HG03025 (cell line): ENCODE results near the gene SDK2.

Experiments used
- ATAC-seq: cut with Tn5 transposase; IDR thresholded peaks from one replicate; pipeline ENCODE4 v1.9.1; 2021; ENCODE audit warnings: mild to moderate bottlenecking, moderate library complexity; ENCODE audit not compliant: unreplicated experiment, low FRiP score

The SDK2 gene

GRCh38 chr17:73545109-73546032 lies 98.9 kb downstream of the SDK2 start:
- no peak for ATAC-seq

GRCh38 chr17:73544333-73544732 lies 99.9 kb downstream of the SDK2 start:
- ATAC-seq: no peak

DNA sequence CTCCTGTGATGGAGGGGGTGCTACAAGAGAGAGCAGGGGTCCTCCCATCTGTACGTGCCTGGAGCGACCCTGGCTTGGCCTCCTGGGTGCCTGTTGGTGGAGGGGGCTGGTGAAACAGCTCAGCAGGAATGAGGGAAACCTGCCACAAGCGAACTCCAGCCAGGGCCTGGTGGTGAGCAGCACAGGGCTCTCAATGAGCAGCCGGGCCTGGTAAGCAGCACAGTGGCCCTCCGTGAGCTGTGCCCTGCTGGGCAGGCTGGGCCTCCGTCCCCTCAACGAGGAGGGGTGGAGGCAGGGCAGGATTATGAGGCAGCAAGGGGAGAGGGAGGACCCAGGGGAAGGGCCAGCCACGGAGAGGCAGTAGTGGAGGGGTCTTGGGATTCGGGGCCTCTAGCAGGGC lies 101.9 kb downstream of the SDK2 start:
- ATAC-seq: no peak

DNA sequence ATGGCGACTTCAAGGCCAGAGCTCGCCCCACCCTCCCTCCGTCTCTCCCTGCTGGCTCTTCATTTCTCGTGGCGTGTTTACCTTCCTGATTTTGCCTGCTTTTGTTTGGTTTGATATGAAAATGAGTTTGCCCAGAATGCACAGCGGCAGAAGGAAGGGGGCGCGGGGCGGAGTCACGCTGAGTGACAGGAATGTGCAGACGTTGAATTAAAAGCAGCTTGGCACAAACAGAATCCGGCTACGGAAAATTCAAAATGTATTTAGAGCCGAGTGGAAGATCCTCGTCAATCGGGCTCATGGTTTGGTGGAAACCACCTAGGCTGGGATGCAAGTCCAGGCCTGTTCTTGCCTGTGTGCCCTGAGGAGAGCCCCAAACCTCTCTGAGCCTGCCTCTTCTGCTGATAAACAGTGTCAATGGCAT lies 102.7 kb downstream of the SDK2 start:
- no peak for ATAC-seq

DNA sequence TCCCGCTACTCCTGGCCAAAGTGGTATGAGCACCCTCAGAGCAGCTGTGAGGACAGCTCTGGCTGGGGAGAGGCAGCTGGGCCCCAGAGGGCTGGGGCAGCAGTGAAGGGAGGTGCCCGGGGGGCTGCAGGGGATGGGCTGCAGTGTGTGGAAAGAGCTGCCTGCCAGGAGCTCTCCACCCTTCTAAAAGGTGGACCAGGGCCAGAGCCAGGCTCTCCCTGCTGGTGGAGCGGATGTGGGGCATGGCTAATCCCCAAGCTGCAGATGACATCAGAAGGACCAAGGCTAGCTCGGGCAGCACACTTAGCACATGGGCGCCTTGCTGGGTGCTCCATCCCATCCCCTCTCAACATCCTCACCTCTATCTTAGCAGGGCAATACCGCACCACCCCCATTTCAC lies 103.1 kb downstream of the SDK2 start:
- ATAC-seq: no peak

GRCh38 chr17:73539166-73539565 lies 105.1 kb downstream of the SDK2 start:
- ATAC-seq: no peak

GRCh38 chr17:73538445-73538844 lies 105.8 kb downstream of the SDK2 start:
- no peak for ATAC-seq

- no peak for ATAC-seq
These were observed 107.3 kb downstream of the SDK2 start for GRCh38 chr17:73536700-73537605.

GRCh38 chr17:73535746-73536145 lies 108.5 kb downstream of the SDK2 start:
- no peak for ATAC-seq

GRCh38 chr17:73534209-73534909 lies 109.9 kb downstream of the SDK2 start:
- no peak for ATAC-seq

DNA sequence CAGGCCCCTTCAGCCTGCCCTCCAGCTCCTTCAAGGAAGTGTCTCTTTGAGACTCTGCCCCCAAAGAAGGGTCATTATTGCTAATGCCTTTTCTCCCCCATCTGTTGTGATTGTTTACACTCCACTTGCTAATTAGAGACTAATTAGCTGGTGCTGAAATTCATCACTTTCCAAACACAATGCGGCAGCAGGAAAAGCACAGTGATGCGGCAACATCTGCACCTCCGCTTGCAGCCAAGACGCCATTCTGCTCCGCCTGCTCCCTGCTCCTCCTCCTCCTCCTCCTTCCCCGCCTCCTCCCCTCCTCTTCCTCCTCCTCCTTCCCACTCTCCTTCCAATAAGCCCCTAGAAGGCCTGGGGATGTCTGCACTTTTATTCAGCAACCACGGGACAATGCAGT lies 110.5 kb downstream of the SDK2 start:
- no peak for ATAC-seq

GRCh38 chr17:73533127-73533526 lies 111.1 kb downstream of the SDK2 start:
- ATAC-seq: no peak

- ATAC-seq: no peak
These were observed 111.8 kb downstream of the SDK2 start for GRCh38 chr17:73532421-73532901.

DNA sequence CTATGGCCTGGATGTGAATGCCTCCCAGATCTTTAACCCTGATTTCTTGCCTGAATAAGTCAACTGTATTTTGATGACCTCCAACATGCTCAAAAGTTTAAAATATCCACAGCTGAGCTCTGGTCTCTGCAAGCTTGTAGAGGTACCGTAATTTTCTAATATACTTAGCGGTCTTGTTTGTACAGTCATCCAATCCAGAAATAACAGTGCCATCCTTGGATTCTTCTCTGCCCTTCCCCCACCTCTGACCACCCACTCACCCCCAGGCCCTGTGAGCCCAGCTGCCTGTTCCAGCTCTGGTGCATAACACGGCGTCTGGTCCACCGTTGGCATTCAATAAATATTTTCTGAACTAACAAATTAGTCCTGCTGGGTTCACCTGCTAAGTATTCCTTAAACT lies 113.1 kb downstream of the SDK2 start:
- ATAC-seq: no peak

DNA sequence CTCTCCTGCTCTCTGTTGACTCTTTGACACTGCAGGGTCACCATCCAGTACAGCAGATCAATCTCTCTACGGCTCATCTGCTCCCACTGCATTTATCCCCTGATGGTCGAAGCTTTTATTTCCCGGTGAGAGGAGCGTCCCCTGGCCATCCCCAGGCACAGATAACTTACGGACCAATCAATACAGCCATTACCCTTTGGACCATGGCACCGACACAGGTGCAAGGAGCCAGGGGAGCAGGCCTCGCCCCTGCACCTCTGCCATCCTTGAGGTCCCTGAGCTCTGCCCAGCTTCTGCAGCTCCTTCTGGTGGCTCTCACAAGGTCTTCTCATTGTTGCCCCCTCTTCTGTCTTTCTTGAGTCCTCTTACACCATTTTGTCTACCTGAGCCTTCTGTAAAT lies 115.6 kb downstream of the SDK2 start:
- ATAC-seq: no peak

- ATAC-seq: no peak
These were observed 117.3 kb downstream of the SDK2 start for GRCh38 chr17:73526952-73527351.

GRCh38 chr17:73524941-73525679 lies 119.1 kb downstream of the SDK2 start:
- ATAC-seq: no peak

GRCh38 chr17:73522696-73523095 lies 121.5 kb downstream of the SDK2 start:
- ATAC-seq: no peak

GRCh38 chr17:73522107-73522506 lies 122.1 kb downstream of the SDK2 start:
- ATAC-seq: no peak

GRCh38 chr17:73521376-73521775 lies 122.9 kb downstream of the SDK2 start:
- ATAC-seq: no peak
